B cell (primary cell): ENCODE measurements around the gene PARP12. TPM values are rescaled to one million over a fixed set of nuclear protein-coding genes. Genes with fewer than 3 reads are reported as not detected.

ENCODE experiments used
- ATAC-seq: fragments of 200-7000 bp; cut with Tn5 transposase; one replicate; pipeline ENCODE4 v1.10.0; 2021; ENCODE audit warnings: low read depth, mild to moderate bottlenecking, moderate number of reproducible peaks, moderate library complexity
- CTCF ChIA-PET: fragments of 350-600 bp; sonication (Branson Sonifier 250); formaldehyde crosslinking; loops from one replicate; lab custom pipeline; 2021; ENCODE audit warnings: antibody characterized with exemption, inconsistent platforms; lab: Charles Lee
- POLR2A ChIA-PET: fragments of 350-600 bp; sonication (Branson Sonifier 250); formaldehyde crosslinking; loops from one replicate; lab custom pipeline; 2021; ENCODE audit warnings: antibody characterized with exemption; lab: Charles Lee
- DNase-seq: peaks from one replicate; pipeline ENCODE4 v3.0.0; 2013
- H2AFZ ChIP-seq: 2 replicates; pipeline ENCODE4 v1.6.1; 2012; ENCODE audit warnings: mild to moderate bottlenecking, low read depth, low read length; ENCODE audit not compliant: insufficient read depth, poor library complexity, severe bottlenecking
- H3K27ac ChIP-seq, 2 donors: 1 replicate in 1 of 2; 2 replicates in 1 of 2; pipeline ENCODE4 v1.5.1; 2012 to 2013; ENCODE audit warnings: low read length in 2 of 2, mild to moderate bottlenecking in 2 of 2, moderate library complexity in 1 of 2
- H3K27me3 ChIP-seq, 4 experiments: fragments of 200-600 bp in 1 of 4; sonication (generic) in 1 of 4; replicated peaks in 1 of 4; 1 replicate in 2 of 4; 2 replicates in 2 of 4; pipeline versions ENCODE4 v1.6.1 to v1.7.0; 2013 to 2016; ENCODE audit warnings: low read length in 3 of 4, mild to moderate bottlenecking in 2 of 4, mixed read lengths in 1 of 4, moderate library complexity in 1 of 4; ENCODE audit not compliant: insufficient read depth in 4 of 4, control insufficient read depth in 3 of 4; ENCODE audit errors: control extremely low read depth in 1 of 4
- H3K36me3 ChIP-seq, 2 experiments: replicated peaks in 1 of 2; 1 replicate in 1 of 2; 2 replicates in 1 of 2; pipeline versions ENCODE4 v1.6.1 to v1.7.1; 2013; ENCODE audit warnings: low read length in 1 of 2; ENCODE audit not compliant: insufficient read depth in 2 of 2, control insufficient read depth in 1 of 2; ENCODE audit errors: control extremely low read depth in 1 of 2, extremely low read depth in 1 of 2
- H3K4me1 ChIP-seq, 2 donors: fragments of 200-600 bp in 1 of 2; sonication (generic) in 1 of 2; 1 replicate in 1 of 2; 2 replicates in 1 of 2; pipeline versions ENCODE4 v1.5.1 to v1.6.1; 2013 to 2017; ENCODE audit warnings: low read length in 2 of 2; ENCODE audit not compliant: control insufficient read depth in 2 of 2, insufficient read depth in 2 of 2
- H3K4me2 ChIP-seq: replicated peaks from 2 replicates; pipeline ENCODE3; 2012; ENCODE audit warnings: mild to moderate bottlenecking, low read depth, low read length; ENCODE audit not compliant: poor library complexity, severe bottlenecking
- H3K4me3 ChIP-seq, 5 experiments: fragments of 200-600 bp in 1 of 5; sonication (generic) in 1 of 5; 1 replicate in 3 of 5; 2 replicates in 2 of 5; pipeline versions ENCODE4 v1.5.1 to v1.7.0; 2011 to 2016; ENCODE audit warnings: low read length in 4 of 5, mild to moderate bottlenecking in 4 of 5, low read depth in 2 of 5, control low read depth in 1 of 5, moderate library complexity in 1 of 5; ENCODE audit not compliant: insufficient read depth in 1 of 5; ENCODE audit errors: control extremely low read depth in 1 of 5, extremely low read depth in 1 of 5
- H3K79me2 ChIP-seq: fragments of 200-600 bp; sonication (generic); one replicate; pipeline ENCODE4 v1.6.0; 2016; ENCODE audit warnings: low read length; ENCODE audit not compliant: control insufficient read depth, insufficient read depth
- H3K9ac ChIP-seq: fragments of 200-600 bp; sonication (generic); 2 replicates; pipeline ENCODE4 v1.6.1; 2017; ENCODE audit warnings: mild to moderate bottlenecking, low read length, moderate library complexity
- H3K9me3 ChIP-seq, 3 donors: one replicate each; pipeline versions ENCODE4 v1.6.1 to v1.7.1; 2013; ENCODE audit warnings: low read length in 2 of 3; ENCODE audit not compliant: control insufficient read depth in 2 of 3, insufficient read depth in 1 of 3; ENCODE audit errors: control extremely low read depth in 1 of 3
- H4K20me1 ChIP-seq: 2 replicates; pipeline ENCODE4 v1.6.0; 2012; ENCODE audit warnings: mild to moderate bottlenecking, low read length; ENCODE audit not compliant: insufficient read depth, control insufficient read depth, poor library complexity, severe bottlenecking
- H3K27ac Mint-ChIP-seq: one replicate; pipeline ENCODE4 v1.8.0; 2021; ENCODE audit warnings: mixed read lengths
- H3K27me3 Mint-ChIP-seq: one replicate; pipeline ENCODE4 v1.8.0; 2021; ENCODE audit warnings: mixed read lengths
- H3K4me1 Mint-ChIP-seq: one replicate; pipeline ENCODE4 v1.8.0; 2021; ENCODE audit warnings: mixed read lengths
- H3K4me3 Mint-ChIP-seq: one replicate; pipeline ENCODE4 v1.8.0; 2021; ENCODE audit warnings: mixed read lengths
- H3K9me3 Mint-ChIP-seq: one replicate; pipeline ENCODE4 v1.8.0; 2022; ENCODE audit warnings: mixed read lengths; ENCODE audit not compliant: insufficient read depth
- CTCF ChIP-seq: fragments of 200-600 bp; IDR thresholded peaks from one replicate; pipeline ENCODE4 v1.8.0; 2022; ENCODE audit warnings: antibody characterized with exemption, mild to moderate bottlenecking
- EZH2 ChIP-seq: IDR thresholded peaks from 2 replicates; pipeline ENCODE4 v1.6.1; 2012; ENCODE audit warnings: borderline replicate concordance, low read depth, mild to moderate bottlenecking, moderate library complexity, low read length; ENCODE audit not compliant: insufficient read depth, poor library complexity, severe bottlenecking
- WGBS: methylation state at CpG from one replicate; pipeline ENCODE4 v1.1.5; 2013; ENCODE audit warnings: missing lambda C conversion rate; ENCODE audit not compliant: insufficient coverage; 5-methylcytosine and 5-hydroxymethylcytosine counted together
- intact Hi-C: fragments of 100-400 bp; cut with micrococcal nuclease; formaldehyde crosslinking; loops from one replicate; pipeline ENCODE4 v1.10.0; 2022
- polyA plus RNA-seq: library from polyadenylated mRNA; depleted of rRNA; stranded (reverse); fragments of >200 nt; gene quantifications from 2 replicates; pipeline ENCODE4 v1.2.3, GENCODE V29; 2012
- total RNA-seq, 2 donors: library from RNA; stranded (reverse); fragments of 120-200 nt in 1 of 2; gene quantifications; 1 replicate in 1 of 2; 2 replicates in 1 of 2; pipeline versions ENCODE4 v1.2.3 to v1.2.4, GENCODE V29; 2013 to 2022

The PARP12 gene
- total and polyA plus RNA-seq, 2 donors (not counting 1 experiment from before 2014, with no cell fraction given), result 170 to 177 TPM

DNA sequence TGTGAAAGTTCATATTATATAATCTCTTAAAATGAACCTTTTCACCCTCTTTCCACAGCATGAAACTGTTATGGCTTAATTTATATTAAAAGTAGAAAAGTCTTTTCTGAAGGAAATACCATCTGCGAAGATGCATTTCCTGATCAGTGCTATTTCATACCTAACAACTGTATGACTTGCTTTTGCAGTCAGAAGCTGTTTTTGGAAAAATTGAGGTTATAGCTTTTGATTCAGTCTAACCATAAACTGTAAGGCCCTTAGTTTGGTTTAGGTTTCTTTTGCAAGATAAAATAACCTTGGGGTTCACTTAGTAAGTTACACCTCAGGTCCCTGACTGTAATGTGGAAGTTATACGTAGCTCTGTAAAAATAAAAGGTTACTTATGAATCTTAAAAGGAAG, 22.7 kb upstream of the PARP12 start:
- intact Hi-C loops, result no loop called here
- peak overlapping the region; percentile 9 for H3K9ac ChIP-seq
- CTCF ChIA-PET, result interaction anchor here (1.0 kb wide), 2 partner anchors 16 to 438 kb away, joined by 3 read pairs; no protein-coding TSS in a partner anchor

More for the DNA sequence above, 22.7 kb upstream of the PARP12 start:
- POLR2A ChIA-PET, result interaction anchor here (1.3 kb wide), 1 partner anchor 23 kb away, joined by 7 read pairs; no protein-coding TSS in a partner anchor
- peak overlapping the region in 1 of 2 donors; percentile 62 for H3K27ac ChIP-seq
- no peak overlapping the region for H3K4me3 ChIP-seq
- WGBS, result no CpG with 5 or more reads among the region's 2 CpGs
- no peak for DNase-seq
- H3K79me2 ChIP-seq, result no peaks in the 10 kb centered on the region
- no peak for ATAC-seq
- peak overlapping the region; percentile 40 for H3K4me2 ChIP-seq
- TF ChIP-seq CTCF (no peak), EZH2 (no peak)
- Mint-ChIP-seq H3K9me3 (no peaks in the 10 kb centered on the region), H3K4me3 (no peak overlapping the region), H3K27ac (no peak overlapping the region), H3K27me3 (no peaks in the 10 kb centered on the region), H3K4me1 (peaks cover 27% of the 10 kb centered on the region)
- peaks cover 4 to 7% of the 10 kb centered on the region in 2 experiments for H3K36me3 ChIP-seq
- H3K9me3 ChIP-seq, result no peaks in the 10 kb centered on the region
- no peak overlapping the region for H2AFZ ChIP-seq
- H3K4me1 ChIP-seq, result peaks cover 0 to 4% of the 10 kb centered on the region in 2 donors
- no peaks in the 10 kb centered on the region for H4K20me1 ChIP-seq
- H3K27me3 ChIP-seq, result no peaks in the 10 kb centered on the region
